GM19452 (cell line): ENCODE results near the gene GFI1B.
"Not testable (repeated sequence)": the region's sequence is repeated elsewhere in the genome, so short reads cannot be mapped to it uniquely, and the experiment has no call there.

ENCODE experiments used
- ATAC-seq: cut with Tn5 transposase; IDR thresholded peaks from one replicate; pipeline ENCODE4 v1.9.1; 2021; ENCODE audit not compliant: unreplicated experiment

The GFI1B gene

GRCh38 chr9:132967908-132968307 lies 10.6 kb upstream of the GFI1B start:
- not testable (repeated sequence) for ATAC-seq

GRCh38 chr9:132969783-132970182 lies 8.7 kb upstream of the GFI1B start:
- ATAC-seq = no peak

GRCh38 chr9:132970324-132971062 lies 8.0 kb upstream of the GFI1B start:
- no peak for ATAC-seq

GRCh38 chr9:132973166-132973565 lies 5.3 kb upstream of the GFI1B start:
- ATAC-seq = no peak

GRCh38 chr9:132973713-132974112 lies 4.8 kb upstream of the GFI1B start:
- no peak for ATAC-seq

GRCh38 chr9:132975961-132976360 lies 2.5 kb upstream of the GFI1B start:
- no peak for ATAC-seq

- ATAC-seq = no peak
Measured at GRCh38 chr9:132976571-132976970, 1.9 kb upstream of the GFI1B start.

- ATAC-seq = no peak
Measured at GRCh38 chr9:132978112-132978450, 413 bp upstream of the GFI1B start.

GRCh38 chr9:132980157-132980556 lies 1.7 kb downstream of the GFI1B start:
- no peak for ATAC-seq

GRCh38 chr9:132982458-132982857 lies 4.0 kb downstream of the GFI1B start:
- ATAC-seq = no peak

GRCh38 chr9:132983491-132984201 lies 5.2 kb downstream of the GFI1B start:
- ATAC-seq = no peak

GRCh38 chr9:132984202-132985070 lies 5.9 kb downstream of the GFI1B start:
- ATAC-seq = no peak

- no peak for ATAC-seq
Measured at GRCh38 chr9:132985071-132985350, 6.5 kb downstream of the GFI1B start.

- ATAC-seq = no peak
Measured at GRCh38 chr9:132985489-132985888, 7.0 kb downstream of the GFI1B start.

GRCh38 chr9:132986114-132986513 lies 7.6 kb downstream of the GFI1B start:
- no peak for ATAC-seq

GRCh38 chr9:132986640-132987620 lies 8.4 kb downstream of the GFI1B start:
- no peak for ATAC-seq

GRCh38 chr9:132988244-132989013 lies 9.9 kb downstream of the GFI1B start:
- ATAC-seq = no peak

GRCh38 chr9:132989014-132989310 lies 10.5 kb downstream of the GFI1B start:
- ATAC-seq = no peak

- ATAC-seq = no peak
Measured at GRCh38 chr9:132989414-132989996, 11.0 kb downstream of the GFI1B start.
